ENCODE data around the gene SCGB1A1. TPM values are rescaled to one million over a fixed set of nuclear protein-coding genes. Genes with fewer than 3 reads are reported as not detected.

SCGB1A1 gene
- total and polyA plus RNA-seq, 8 donors, result 0.94 to 4.3 TPM; not detected in 6

GRCh38 chr11:62435846-62436660, 17.2 kb downstream of the SCGB1A1 start:
- WGBS, 2 donors, result 68 to 76% methylated on average over 5 of the region's 5 CpGs
- intact Hi-C loops (cut with DNase I), result no loop called here
- no peak overlapping the region for H3K27ac ChIP-seq
- H3K27me3 ChIP-seq, result no peaks in the 10 kb centered on the region
- no peak for TF ChIP-seq CTCF (IDR thresholded peaks at IDR 0.05)
- H3K4me3 ChIP-seq, result no peak overlapping the region
- FAIRE-seq, result no peak
- no peak for DNase-seq
- ATAC-seq, result no peak
- H3K9me3 ChIP-seq, result no peaks in the 10 kb centered on the region
- H3K4me1 ChIP-seq, result peaks cover 0 to 21% (median 0%) of the 10 kb centered on the region in 3 donors
- H3K36me3 ChIP-seq, result no peaks in the 10 kb centered on the region

GRCh38 chr11:62437616-62438015, 18.8 kb downstream of the SCGB1A1 start:
- FAIRE-seq, result no peak
- no peak overlapping the region for H3K27ac ChIP-seq
- H3K9me3 ChIP-seq, result no peaks in the 10 kb centered on the region
- peaks cover 0 to 12% (median 0%) of the 10 kb centered on the region in 3 donors for H3K4me1 ChIP-seq
- 66 to 95% methylated on average over 1 of the region's 1 CpG for WGBS, 2 donors
- TF ChIP-seq CTCF (IDR thresholded peaks at IDR 0.05), result no peak
- H3K36me3 ChIP-seq, result no peaks in the 10 kb centered on the region
- no peak for ATAC-seq
- no peak for DNase-seq
- intact Hi-C loops (cut with DNase I), result no loop called here
- no peaks in the 10 kb centered on the region for H3K27me3 ChIP-seq
- H3K4me3 ChIP-seq, result no peak overlapping the region

GRCh38 chr11:62438641-62439040, 19.8 kb downstream of the SCGB1A1 start:
- no peak for ATAC-seq
- intact Hi-C loops (cut with DNase I), result no loop called here
- no peak for DNase-seq
- Histone ChIP-seq H3K9me3 (no peaks in the 10 kb centered on the region), H3K4me3 (no peak overlapping the region), H3K4me1 (peaks cover 0 to 1% (median 0%) of the 10 kb centered on the region in 3 donors), H3K27ac (no peak overlapping the region), H3K36me3 (no peaks in the 10 kb centered on the region), H3K27me3 (no peaks in the 10 kb centered on the region)
- FAIRE-seq, result no peak
- 61 to 62% methylated on average over 4 of the region's 4 CpGs for WGBS, 2 donors
- TF ChIP-seq CTCF (IDR thresholded peaks at IDR 0.05), result no peak

GRCh38 chr11:62439785-62440602, 21.2 kb downstream of the SCGB1A1 start:
- DNase-seq, result no peak
- Histone ChIP-seq H3K36me3 (no peaks in the 10 kb centered on the region), H3K27me3 (no peaks in the 10 kb centered on the region), H3K4me3 (no peak overlapping the region), H3K9me3 (no peaks in the 10 kb centered on the region), H3K27ac (no peak overlapping the region), H3K4me1 (peaks cover 0 to 3% (median 2%) of the 10 kb centered on the region in 3 donors)
- FAIRE-seq, result no peak
- peak in 3 of 4 donors; percentile 15 to 41 (median 35) for ATAC-seq
- TF ChIP-seq CTCF (IDR thresholded peaks at IDR 0.05), result no peak
- WGBS, 2 donors, result 53 to 62% methylated on average over 23 of the region's 23 CpGs
- intact Hi-C loops (cut with DNase I), result no loop called here

Measured in pancreas (tissue), 10 donors.